DMS153 treated with DMSO at 0.1 percent for 48 hours (cell line): ENCODE data around the gene ADAM20.
"Not testable (repeated sequence)": the region's sequence is repeated elsewhere in the genome, so short reads cannot be mapped to it uniquely, and the experiment has no call there.

Source experiments
- DNase-seq: peaks from one replicate; lab custom pipeline; 2025; ENCODE audit not compliant: unreplicated experiment; lab: John Stamatoyannopoulos, UW

ADAM20 gene

GRCh38 chr14:70534904-70535303 is at the start of gene ADAM20:
Gene ADAM20 (minus strand): TSS chr14:70535004. CDS start chr14:70524757, 10,247 bp downstream.
- no peak for DNase-seq

GRCh38 chr14:70576891-70577290 is 42.1 kb upstream of the ADAM20 start:
- DNase-seq = no peak

GRCh38 chr14:70573050-70573449 is 38.2 kb upstream of the ADAM20 start:
- DNase-seq = no peak

GRCh38 chr14:70571139-70571538 is 36.3 kb upstream of the ADAM20 start:
- no peak for DNase-seq

GRCh38 chr14:70567791-70568190 is 33.0 kb upstream of the ADAM20 start:
- DNase-seq = no peak

GRCh38 chr14:70563869-70564268 is 29.1 kb upstream of the ADAM20 start:
- no peak for DNase-seq

- no peak for DNase-seq
Observed at GRCh38 chr14:70563417-70563816, 28.6 kb upstream of the ADAM20 start.

GRCh38 chr14:70558356-70558755 is 23.6 kb upstream of the ADAM20 start:
- DNase-seq = no peak

- no peak for DNase-seq
Observed at GRCh38 chr14:70555890-70556289, 21.1 kb upstream of the ADAM20 start.

- no peak for DNase-seq
Observed at GRCh38 chr14:70538087-70538486, 3.3 kb upstream of the ADAM20 start.

GRCh38 chr14:70536830-70537229 is 2.0 kb upstream of the ADAM20 start:
- DNase-seq = no peak

- no peak for DNase-seq
Observed at GRCh38 chr14:70530417-70530816, 4.4 kb downstream of the ADAM20 start.

GRCh38 chr14:70527501-70528105 is 7.2 kb downstream of the ADAM20 start:
- DNase-seq = no peak

GRCh38 chr14:70525691-70526090 is 9.1 kb downstream of the ADAM20 start:
- DNase-seq = no peak

- no peak for DNase-seq
Observed at GRCh38 chr14:70515811-70516210, 19.0 kb downstream of the ADAM20 start.

- no peak for DNase-seq
Observed at GRCh38 chr14:70514168-70515069, 20.4 kb downstream of the ADAM20 start.

GRCh38 chr14:70498191-70498590 is 36.6 kb downstream of the ADAM20 start:
- no peak for DNase-seq

- no peak for DNase-seq
Observed at GRCh38 chr14:70489579-70490200, 45.1 kb downstream of the ADAM20 start.

- DNase-seq = not testable (repeated sequence)
Observed at GRCh38 chr14:70477356-70478105, 57.3 kb downstream of the ADAM20 start.

GRCh38 chr14:70475459-70475858 is 59.3 kb downstream of the ADAM20 start:
- DNase-seq = not testable (repeated sequence)

- DNase-seq = no peak
Observed at GRCh38 chr14:70473825-70474224, 61.0 kb downstream of the ADAM20 start.
